SK-N-SH (cell line): ENCODE measurements around the gene TOR2A. TPM values are rescaled to one million over a fixed set of nuclear protein-coding genes. Genes with fewer than 3 reads are reported as not detected.

Experiments used
- CTCF ChIA-PET: fragments of 300-600, 350-600 bp; formaldehyde crosslinking; extraction: SDS; loops from one replicate; lab custom pipeline; 2021; lab: Yijun Ruan, JAX
- POLR2A ChIA-PET: fragments of 350-600 bp; sonication (Branson Sonifier 250); formaldehyde crosslinking; extraction: SDS; loops from one replicate; lab custom pipeline; 2020; ENCODE audit warnings: antibody characterized with exemption, inconsistent platforms; lab: Yijun Ruan, JAX
- DNase-seq: peaks from one replicate; pipeline ENCODE4 v3.0.0; 2012
- H2AFZ ChIP-seq: fragments of 200-600 bp; sonication (generic); 2 replicates; pipeline ENCODE4 v1.8.1; 2016; ENCODE audit warnings: antibody characterized with exemption, mild to moderate bottlenecking, low read depth
- H3F3A ChIP-seq: fragments of 200-600 bp; sonication (generic); replicated peaks from 2 replicates; pipeline ENCODE3; 2016; ENCODE audit warnings: antibody characterized with exemption, mild to moderate bottlenecking; ENCODE audit not compliant: insufficient read depth
- H3K27ac ChIP-seq, 2 experiments: fragments of 200-500 bp in 1 of 2; fragments of 200-600 bp in 1 of 2; sonication (Bioruptor generic) in 1 of 2; sonication (generic), shearing (Covaris generic) in 1 of 2; 2 replicates each; pipeline versions ENCODE4 v1.5.1 to v1.6.1; 2014 to 2016; ENCODE audit warnings: low read depth in 2 of 2, inconsistent platforms in 1 of 2, low read length in 1 of 2, mild to moderate bottlenecking in 1 of 2, mixed read lengths in 1 of 2
- H3K27me3 ChIP-seq: fragments of 200-600 bp; sonication (generic), shearing (Covaris generic); 2 replicates; pipeline ENCODE4 v1.6.1; 2016; ENCODE audit warnings: mixed run types; ENCODE audit not compliant: insufficient read depth
- H3K36me3 ChIP-seq, 2 experiments: fragments of 200-500 bp in 1 of 2; fragments of 200-600 bp in 1 of 2; sonication (Bioruptor generic) in 1 of 2; sonication (generic) in 1 of 2; replicated peaks in 1 of 2; 2 replicates each; pipeline versions ENCODE3 to v1.5.1; 2014 to 2016; ENCODE audit warnings: low read length in 1 of 2, mild to moderate bottlenecking in 1 of 2; ENCODE audit not compliant: insufficient read depth in 2 of 2, control insufficient read depth in 1 of 2
- H3K4me1 ChIP-seq, 2 experiments: fragments of 200-500 bp in 1 of 2; fragments of 200-600 bp in 1 of 2; sonication (Bioruptor generic) in 1 of 2; sonication (generic), shearing (Covaris generic) in 1 of 2; 2 replicates each; pipeline versions ENCODE4 v1.5.1 to v1.6.1; 2014 to 2016; ENCODE audit warnings: low read depth in 1 of 2, low read length in 1 of 2, mixed run types in 1 of 2; ENCODE audit not compliant: insufficient read depth in 2 of 2, control insufficient read depth in 1 of 2
- H3K4me2 ChIP-seq: fragments of 200-600 bp; sonication (generic), shearing (Covaris generic); 2 replicates; pipeline ENCODE4 v1.6.1; 2017; ENCODE audit warnings: mixed run types
- H3K4me3 ChIP-seq, 2 experiments: fragments of 200-500 bp in 1 of 2; fragments of 200-600 bp in 1 of 2; sonication (Bioruptor generic) in 1 of 2; sonication (generic), shearing (Covaris generic) in 1 of 2; 2 replicates each; pipeline versions ENCODE4 v1.5.1 to v1.8.1; 2014 to 2016; ENCODE audit warnings: low read depth in 2 of 2, inconsistent platforms in 1 of 2, low read length in 1 of 2, mild to moderate bottlenecking in 1 of 2, mixed read lengths in 1 of 2, moderate library complexity in 1 of 2
- H3K79me2 ChIP-seq: fragments of 200-600 bp; sonication (generic); 2 replicates; pipeline ENCODE4 v1.8.1; 2017; ENCODE audit warnings: mild to moderate bottlenecking; ENCODE audit not compliant: insufficient read depth
- H3K9ac ChIP-seq: fragments of 200-600 bp; sonication (generic); 2 replicates; pipeline ENCODE4 v1.6.1; 2017; ENCODE audit warnings: mixed run types
- H3K9me2 ChIP-seq: fragments of 200-600 bp; sonication (generic); 2 replicates; pipeline ENCODE4 v1.6.1; 2017; ENCODE audit warnings: mixed run types
- H3K9me3 ChIP-seq: fragments of 200-600 bp; sonication (generic); 2 replicates; pipeline ENCODE4 v1.6.1; 2017; ENCODE audit warnings: mixed run types, mild to moderate bottlenecking, moderate library complexity
- H4K20me1 ChIP-seq: fragments of 200-600 bp; sonication (generic); 2 replicates; pipeline ENCODE4 v1.6.1; 2017; ENCODE audit warnings: mild to moderate bottlenecking, mixed run types; ENCODE audit not compliant: insufficient read depth
- CTCF ChIP-seq: fragments of 200-600 bp; sonication (generic); IDR thresholded peaks from 2 replicates; pipeline ENCODE4 v1.6.1; 2017; ENCODE audit warnings: antibody characterized with exemption, mild to moderate bottlenecking, moderate library complexity
- ELF1 ChIP-seq: IDR thresholded peaks from 2 replicates; pipeline ENCODE4 v1.4.0; 2012
- EP300 ChIP-seq, 2 experiments: IDR thresholded peaks; 2 replicates each; pipeline versions ENCODE4 v1.4.0 to v1.6.1; 2012; ENCODE audit warnings: borderline replicate concordance in 1 of 2, low read depth in 1 of 2, low read length in 1 of 2
- EZH2phosphoT487 ChIP-seq: fragments of 200-600 bp; sonication (generic); IDR thresholded peaks from 2 replicates; pipeline ENCODE4 v1.6.1; 2017; ENCODE audit warnings: low read depth, mixed run types, mild to moderate bottlenecking, antibody characterized with exemption, moderate library complexity, borderline replicate concordance
- FOSL2 ChIP-seq: IDR thresholded peaks from 2 replicates; pipeline ENCODE4 v1.4.0; 2012; ENCODE audit warnings: low read depth, mild to moderate bottlenecking, moderate library complexity, borderline replicate concordance
- FOXJ3 ChIP-seq: sonication (generic); formaldehyde crosslinking; IDR thresholded peaks from 2 replicates; pipeline ENCODE4 v1.5.1; 2020; ENCODE audit warnings: mild to moderate bottlenecking, missing genetic modification reagents
- FOXM1 ChIP-seq: IDR thresholded peaks from 2 replicates; pipeline ENCODE4 v1.4.0; 2012; ENCODE audit warnings: low read depth, mild to moderate bottlenecking
- MAX ChIP-seq: IDR thresholded peaks from 2 replicates; pipeline ENCODE4 v1.4.0; 2012; ENCODE audit warnings: low read depth
- MXI1 ChIP-seq: IDR thresholded peaks from 2 replicates; pipeline ENCODE4 v1.6.1; 2012; ENCODE audit warnings: mild to moderate bottlenecking, low read depth, low read length, improper control_type of control experiment
- NFIC ChIP-seq: IDR thresholded peaks from 2 replicates; pipeline ENCODE4 v1.4.0; 2012; ENCODE audit warnings: borderline replicate concordance
- PBX3 ChIP-seq: IDR thresholded peaks from 2 replicates; pipeline ENCODE4; 2012
- RAD21 ChIP-seq: IDR thresholded peaks from 2 replicates; pipeline ENCODE4 v1.6.1; 2012; ENCODE audit warnings: mild to moderate bottlenecking, low read length
- RCOR1 ChIP-seq: fragments of 150-350 bp; IDR thresholded peaks from 2 replicates; pipeline ENCODE4 v1.6.1; 2017; ENCODE audit warnings: antibody characterized with exemption, low read length
- RXRA ChIP-seq: IDR thresholded peaks from 2 replicates; pipeline ENCODE4 v1.4.0; 2012; ENCODE audit warnings: low read depth, mild to moderate bottlenecking, borderline replicate concordance
- SMC3 ChIP-seq: IDR thresholded peaks from 2 replicates; pipeline ENCODE4 v1.6.1; 2012; ENCODE audit warnings: low read depth, low read length, improper control_type of control experiment
- TAF1 ChIP-seq: IDR thresholded peaks from 2 replicates; pipeline ENCODE4 v1.6.1; 2012; ENCODE audit warnings: low read depth, mild to moderate bottlenecking, low read length, moderate library complexity, borderline replicate concordance
- TEAD4 ChIP-seq: IDR thresholded peaks from 2 replicates; pipeline ENCODE4 v1.4.0; 2012; ENCODE audit warnings: mild to moderate bottlenecking, borderline replicate concordance; ENCODE audit not compliant: insufficient read depth
- USF1 ChIP-seq: IDR thresholded peaks from 2 replicates; pipeline ENCODE4 v1.4.0; 2012; ENCODE audit warnings: low read depth, borderline replicate concordance
- USF2 ChIP-seq: fragments of 150-350 bp; IDR thresholded peaks from 2 replicates; pipeline ENCODE4 v1.6.1; 2017; ENCODE audit warnings: antibody characterized with exemption, low read length, low read depth, borderline replicate concordance
- WGBS: methylation state at CpG from one replicate; pipeline ENCODE4 v1.1.6; 2017; ENCODE audit warnings: low lambda C conversion rate; 5-methylcytosine and 5-hydroxymethylcytosine counted together
- polyA plus RNA-seq, 3 experiments: library from polyadenylated mRNA; depleted of rRNA; stranded (reverse); fragments of >200 nt; gene quantifications; 2 replicates each; pipeline ENCODE4 v1.2.3, GENCODE V29; 2012

The TOR2A gene
- polyA plus RNA-seq, 1 of the 3 experiments (the other 2 are of a cell fraction) = 17.2 TPM

- Histone ChIP-seq H3K36me3 (no peaks in the 10 kb centered on the region), H3K9me2 (no peaks in the 10 kb centered on the region), H3K4me1 (peaks cover 0 to 25% of the 10 kb centered on the region in 2 experiments; a peak in 1 of 4 replicates), H3K27me3 (no peaks in the 10 kb centered on the region), H2AFZ (no peak within 1 kb of the TSS), H4K20me1 (no peaks in the 10 kb centered on the region), H3K27ac (peak within 1 kb of the TSS in 1 of 2 experiments; percentile 23; a peak in 1 of 4 replicates), H3F3A (no peaks in the 10 kb centered on the region), H3K4me2 (no peak within 1 kb of the TSS), H3K9me3 (no peaks in the 10 kb centered on the region), H3K79me2 (no peaks in the 10 kb centered on the region), H3K4me3 (no peak within 1 kb of the TSS), H3K9ac (no peak within 1 kb of the TSS)
- 82% methylated on average over 10 of the region's 11 CpGs for WGBS
- ChIA-PET CTCF (interaction anchor here (3.7 kb wide), 1 partner anchor 117 kb away, joined by 14 read pairs; no protein-coding TSS in a partner anchor), POLR2A (interaction anchor here (0.6 kb wide), 2 partner anchors 9 to 104 kb away, joined by 3 read pairs; partner anchors contain the start of genes PTRH1 and TTC16)
- no peak for TF ChIP-seq TEAD4
- no peak for TF ChIP-seq RXRA
- TF ChIP-seq MXI1 = no peak
- no peak for TF ChIP-seq CTCF
- TF ChIP-seq NFIC = no peak
- no peak for TF ChIP-seq RAD21
- no peak for TF ChIP-seq PBX3
- TF ChIP-seq SMC3 = no peak
- peak; percentile 69 for DNase-seq
Observed at GRCh38 chr9:127706836-127707241, 28.3 kb downstream of the TOR2A start, which contains the start of gene CFAP157. TSS of gene CFAP157 (plus strand) at chr9:127706988. CDS start at chr9:127707032, 44 bp downstream.

GRCh38 chr9:127705577-127706379, 29.3 kb downstream of the TOR2A start:
- no peaks in the 10 kb centered on the region for H3K27me3 ChIP-seq
- no peaks in the 10 kb centered on the region for H3K36me3 ChIP-seq
- 91% methylated on average over 8 of the region's 12 CpGs for WGBS
- ChIA-PET POLR2A (interaction anchor here (1.3 kb wide), 1 partner anchor 29 kb away, joined by 5 read pairs; the partner anchor contains the start of gene TOR2A), CTCF (interaction anchor here (0.7 to 3.7 kb wide), 6 partner anchors 29 to 168 kb away, joined by 3 to 14 read pairs (median 3); partner anchors contain the start of gene TOR2A)
- no peaks in the 10 kb centered on the region for H3K79me2 ChIP-seq
- no peaks in the 10 kb centered on the region for H3K9me2 ChIP-seq
- H3K9ac ChIP-seq = no peak overlapping the region
- no peak overlapping the region for H3K4me2 ChIP-seq
- H3K27ac ChIP-seq = peak overlapping the region in 1 of 2 experiments; percentile 23; a peak in 1 of 4 replicates
- H2AFZ ChIP-seq = no peak overlapping the region
- no peaks in the 10 kb centered on the region for H3K9me3 ChIP-seq
- DNase-seq = peak; percentile 62
- no peak overlapping the region for H3K4me3 ChIP-seq
- peaks cover 0 to 28% of the 10 kb centered on the region in 2 experiments; a peak in 1 of 4 replicates for H3K4me1 ChIP-seq
- H3F3A ChIP-seq = no peaks in the 10 kb centered on the region
- no peaks in the 10 kb centered on the region for H4K20me1 ChIP-seq
- TF ChIP-seq EZH2phosphoT487 (no peak), RCOR1 (no peak), ELF1 (no peak), MXI1 (no peak), FOSL2 (no peak), RAD21 (no peak), NFIC (no peak), FOXJ3 (no peak), EP300 (IDR thresholded peaks at IDR 0.05; ENCODE audit: borderline replicate concordance in 1 of 2, low read depth in 1 of 2, low read length in 1 of 2) (no peak), USF1 (no peak), MAX (no peak), FOXM1 (no peak), USF2 (no peak), TEAD4 (no peak), TAF1 (no peak)
